COLO829 (cell line): Measurements from ENCODE around the gene PSMD1.
A peak's percentile ranks its signal among the peaks of the same experiment; 100 is the strongest.
"Not testable (repeated sequence)": the region's sequence is repeated elsewhere in the genome, so short reads cannot be mapped to it uniquely, and the experiment has no call there.

Source experiments
- DNase-seq: peaks from one replicate; pipeline ENCODE4 v3.0.0; 2012; ENCODE audit warnings: low spot score

The PSMD1 gene

GRCh38 chr2:231186325-231186724 lies 129.7 kb downstream of the PSMD1 start:
- DNase-seq = no peak

DNA sequence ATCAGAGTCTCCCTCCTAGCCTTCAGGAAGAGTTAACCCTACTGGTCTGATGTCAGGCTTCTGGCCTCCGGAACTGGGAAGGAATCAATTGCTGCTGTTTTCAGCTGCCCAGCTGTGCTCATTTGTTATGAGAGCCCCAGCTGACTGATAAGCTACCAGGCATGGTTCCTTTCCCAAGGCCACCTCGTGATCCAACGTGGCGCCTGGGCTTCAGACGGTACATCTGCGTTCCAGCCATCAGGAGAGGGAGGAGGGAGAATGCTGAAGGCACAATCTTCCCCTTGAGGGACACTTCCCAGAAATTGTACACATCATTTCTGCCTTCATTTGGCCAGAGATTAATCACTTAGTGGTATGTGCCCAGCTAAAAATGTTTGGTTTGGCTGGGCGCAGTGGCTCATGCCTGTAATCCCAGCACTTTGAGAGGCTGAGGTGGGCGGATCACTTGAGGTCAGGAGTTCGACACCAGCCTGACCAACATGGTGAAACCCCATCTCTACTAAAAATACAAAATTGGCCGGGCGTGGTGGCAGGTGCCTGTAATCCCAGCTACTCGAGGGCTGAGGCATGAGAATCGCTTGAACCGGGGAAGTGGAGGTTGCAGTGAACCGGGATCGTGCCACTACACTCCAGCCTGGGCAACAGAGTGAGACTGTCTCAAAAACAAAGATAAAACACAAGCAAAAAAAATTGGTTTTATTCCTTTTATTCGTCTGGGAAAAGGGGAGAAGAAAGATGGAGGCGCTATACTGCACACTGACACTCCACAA lies 131.3 kb downstream of the PSMD1 start:
- no peak for DNase-seq

DNA sequence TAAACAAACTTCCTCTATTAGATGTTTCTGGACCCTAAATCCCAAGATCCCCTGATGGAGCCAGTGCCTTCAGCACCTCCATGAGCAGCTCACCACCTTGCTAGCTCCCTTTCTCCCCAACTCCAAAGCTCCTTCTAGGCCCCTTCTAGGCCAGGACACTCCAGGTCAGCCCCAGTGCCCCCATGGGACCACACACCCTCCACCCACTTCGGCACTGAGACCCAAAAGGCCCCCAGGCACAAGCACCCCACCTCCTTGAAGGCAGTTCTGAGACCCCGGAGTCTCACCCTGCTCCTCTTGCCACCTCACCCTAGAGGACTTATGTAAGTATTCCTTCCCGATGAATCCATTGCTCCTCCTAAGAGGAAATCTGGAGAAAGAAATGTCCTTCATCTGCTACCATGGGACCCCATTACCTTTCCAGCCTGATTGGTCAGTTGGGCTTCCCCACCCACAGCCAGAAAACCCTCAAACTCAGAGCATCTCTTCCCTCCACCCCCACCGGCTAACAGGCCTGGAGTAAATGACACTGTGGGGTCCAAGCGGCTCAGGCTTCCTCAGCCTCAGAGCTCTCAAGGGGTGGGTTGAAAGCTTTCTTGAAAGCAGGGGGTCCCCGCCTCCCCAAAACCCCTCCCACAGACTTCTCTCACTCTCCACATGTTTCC lies 132.0 kb downstream of the PSMD1 start:
- no peak for DNase-seq

- no peak for DNase-seq
Observed at GRCh38 chr2:231189171-231189530, 132.5 kb downstream of the PSMD1 start.

GRCh38 chr2:231189571-231190495 lies 133.2 kb downstream of the PSMD1 start:
- no peak for DNase-seq

- DNase-seq = no peak
Observed at GRCh38 chr2:231190531-231191197, 134.0 kb downstream of the PSMD1 start.

GRCh38 chr2:231191896-231192872 lies 135.5 kb downstream of the PSMD1 start:
- peak; percentile 42 for DNase-seq

DNA sequence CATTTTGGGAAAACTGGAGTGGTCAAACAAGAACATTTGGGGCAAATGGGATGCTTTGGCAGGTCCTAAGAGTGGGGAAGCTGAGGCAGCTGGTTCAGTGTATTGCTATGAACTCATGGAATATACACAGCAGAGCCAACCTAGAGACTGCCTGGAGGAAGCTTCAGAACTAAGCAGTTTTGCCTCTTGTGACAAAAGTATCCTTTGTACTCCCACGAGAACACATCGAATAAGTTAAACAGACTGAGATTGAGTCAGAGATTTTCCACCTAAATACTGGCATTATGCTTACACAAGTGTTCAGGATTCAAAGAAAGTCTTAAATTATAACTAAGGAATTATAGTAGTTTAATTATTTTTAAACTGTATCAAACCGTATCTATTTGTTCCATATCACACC lies 136.5 kb downstream of the PSMD1 start:
- DNase-seq = peak; percentile 91

- no peak for DNase-seq
Observed at GRCh38 chr2:231196592-231196991, 139.9 kb downstream of the PSMD1 start.

- not testable (repeated sequence) for DNase-seq
Observed at GRCh38 chr2:231197196-231197595, 140.5 kb downstream of the PSMD1 start.

DNA sequence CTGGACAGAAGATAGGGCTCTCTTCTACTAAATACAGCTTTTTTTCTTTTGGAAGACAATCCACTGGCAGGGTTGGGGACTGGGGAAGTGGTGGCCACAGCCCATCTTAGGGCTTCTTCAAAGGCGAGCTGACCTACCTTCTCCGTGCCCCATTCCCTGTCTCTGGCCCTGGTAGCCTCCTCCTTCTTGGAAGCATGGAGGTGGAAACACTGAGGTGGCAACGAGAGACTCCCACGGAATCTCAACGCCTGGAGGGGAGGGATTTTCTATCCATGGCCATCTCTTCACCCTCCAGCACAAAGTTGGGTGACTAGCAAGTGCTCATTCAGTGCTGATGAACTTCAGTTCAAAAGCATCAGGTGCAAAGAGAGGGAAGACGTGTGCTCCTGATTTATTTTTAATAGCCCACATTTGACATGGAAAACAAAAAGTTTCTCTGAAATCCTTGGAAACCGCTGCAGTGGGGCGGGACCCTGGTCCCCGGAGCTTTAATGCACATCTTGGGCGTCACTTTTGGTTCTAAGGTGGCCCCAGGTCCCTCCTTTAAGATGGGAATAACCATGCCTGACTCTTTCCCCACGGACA lies 141.1 kb downstream of the PSMD1 start:
- no peak for DNase-seq

GRCh38 chr2:231198291-231199173 lies 141.9 kb downstream of the PSMD1 start, which contains the start of gene ARMC9:
Gene ARMC9, plus strand, starts transcription at chr2:231198631. Its CDS starts 7,608 bp downstream, at chr2:231206239.
- peak; percentile 59 for DNase-seq

GRCh38 chr2:231199219-231199618 lies 142.6 kb downstream of the PSMD1 start:
- no peak for DNase-seq

DNA sequence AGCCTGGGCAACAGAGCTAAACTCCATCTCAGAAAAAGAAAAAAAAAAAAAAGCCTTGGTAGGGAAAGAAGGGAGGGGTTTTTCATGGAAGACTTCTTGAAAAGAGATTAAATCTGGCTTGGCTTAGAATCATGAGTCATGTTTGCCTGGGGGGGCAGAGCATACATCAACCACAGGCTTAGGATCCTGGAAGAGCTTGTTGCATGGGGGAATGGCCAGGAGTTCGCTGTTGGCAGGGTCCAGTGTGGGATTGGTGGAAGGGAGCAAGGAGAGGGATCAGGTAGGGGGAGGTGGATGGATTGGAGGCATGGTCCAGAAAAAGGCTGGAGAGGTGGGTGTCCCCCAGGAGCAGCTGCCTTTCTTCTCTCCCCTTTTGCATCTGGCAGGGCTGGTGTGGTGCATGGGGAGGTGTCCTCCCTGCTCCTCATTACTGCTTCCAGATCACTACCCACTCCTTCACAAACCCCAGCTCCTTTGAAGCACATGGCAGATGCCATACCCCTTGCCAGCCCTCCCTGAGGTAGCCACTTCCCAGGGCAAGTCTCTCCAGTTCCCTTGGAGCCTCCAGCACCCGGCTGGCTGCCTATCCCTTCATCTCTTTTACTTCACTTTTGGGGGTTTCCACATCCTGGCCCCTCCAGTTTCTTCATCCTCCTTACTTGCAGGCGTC lies 144.3 kb downstream of the PSMD1 start:
- peak; percentile 58 for DNase-seq

- DNase-seq = no peak
Observed at GRCh38 chr2:231201475-231201814, 144.8 kb downstream of the PSMD1 start.

- no peak for DNase-seq
Observed at GRCh38 chr2:231203087-231203486, 146.4 kb downstream of the PSMD1 start.

DNA sequence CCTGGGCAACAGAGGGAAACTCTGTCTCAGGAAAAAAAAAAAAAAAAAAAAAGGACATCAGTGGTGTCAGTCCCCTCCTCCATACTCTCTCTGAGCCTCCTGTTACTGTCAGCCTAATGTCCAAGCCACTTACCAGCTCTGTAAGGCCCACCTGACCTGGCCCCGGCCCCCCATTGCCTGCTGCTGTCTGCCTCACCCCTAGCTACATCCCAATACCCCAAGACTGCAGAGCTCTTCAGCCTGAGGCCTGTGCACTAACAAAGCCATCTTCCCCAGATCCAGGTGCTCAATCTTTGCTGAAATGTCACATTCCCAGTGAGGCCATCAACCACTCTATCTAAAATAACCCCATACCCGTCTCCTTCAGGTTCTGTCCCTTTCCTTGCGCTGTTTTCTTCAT lies 147.5 kb downstream of the PSMD1 start:
- DNase-seq = no peak

- DNase-seq = no peak
Observed at GRCh38 chr2:231204581-231204980, 147.9 kb downstream of the PSMD1 start.

- no peak for DNase-seq
Observed at GRCh38 chr2:231207734-231208133, 151.1 kb downstream of the PSMD1 start.
